Erythroblast (primary cell): ENCODE results near the gene LRRN3.

Experiments
- GATA1 ChIP-seq: IDR thresholded peaks from 2 replicates; pipeline ENCODE4 v1.6.1; 2011; ENCODE audit warnings: low read depth, mild to moderate bottlenecking, control low read depth, low read length, moderate library complexity
- POLR2A ChIP-seq: IDR thresholded peaks from 2 replicates; pipeline ENCODE4 v1.6.1; 2011; ENCODE audit warnings: mild to moderate bottlenecking, low read length

DNA sequence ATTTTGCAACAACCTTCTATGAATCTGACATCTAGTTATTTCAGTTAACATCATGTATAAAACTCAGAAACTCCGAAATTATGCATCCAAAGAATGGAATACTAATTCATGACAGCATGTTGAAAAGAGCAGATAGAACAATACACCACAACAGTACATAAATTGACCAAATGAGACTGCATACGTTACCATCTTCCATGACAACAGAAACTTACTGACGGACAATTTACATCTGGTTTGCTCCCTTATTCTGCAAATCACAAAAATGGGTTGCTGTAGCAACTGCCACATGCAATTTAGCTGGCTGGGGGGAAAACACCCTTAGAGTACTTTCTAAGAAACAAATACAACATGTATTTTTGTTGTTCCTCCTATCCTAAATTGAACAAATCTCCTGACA, 14.3 kb downstream of the LRRN3 start:
- no peak for TF ChIP-seq POLR2A
- TF ChIP-seq GATA1: no peak
